Measurements from ENCODE around the gene LPAR3. TPM values are rescaled to one million over a fixed set of nuclear protein-coding genes. Genes with fewer than 3 reads are reported as not detected.

LPAR3 gene
- total and polyA plus RNA-seq, 2 of the 4 experiments (the other 2 are of a cell fraction): 0.09 to 0.18 TPM

DNA sequence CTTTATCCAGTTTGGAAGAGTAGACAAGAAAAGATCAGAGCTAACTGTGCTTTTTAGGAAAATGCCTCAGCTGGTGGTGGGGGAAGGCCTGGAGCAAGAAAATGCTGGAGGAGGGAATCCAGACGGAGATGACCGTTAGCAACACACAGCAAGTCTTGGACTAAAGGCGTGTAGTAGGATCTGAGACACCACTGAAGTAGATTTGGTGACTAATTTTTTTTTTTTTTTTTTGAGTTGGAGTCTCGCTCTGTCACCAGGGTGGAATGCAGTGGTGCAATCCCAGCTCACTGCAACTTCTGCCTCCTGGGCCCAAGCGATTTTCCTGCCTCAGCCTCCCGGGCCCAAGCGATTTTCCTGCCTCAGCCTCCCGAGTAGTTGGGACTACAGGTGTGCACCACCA lies 41.2 kb downstream of the LPAR3 start:
- H3K27ac ChIP-seq (ENCODE audit: insufficient read depth, low read length): peak overlapping the region; percentile 18; the same call in 1 of the 2 replicates
- H4K8ac ChIP-seq (ENCODE audit: low read depth in 2 of 2, low read length in 2 of 2): peak overlapping the region; percentile 6 to 41; a peak in 3 of 4 replicates
- H3K79me1 ChIP-seq (ENCODE audit: low read depth in 1 of 2, low read length in 2 of 2): peaks cover 0 to 3% of the 10 kb centered on the region in 2 experiments; a peak in 1 of 4 replicates
- in situ Hi-C loops (cut with MboI; ENCODE audit: low sequenced_read_pairs) (no loop called here), dilution Hi-C loops (cut with HindIII; ENCODE audit: low sequenced_read_pairs, unreplicated experiment) (no loop called here), intact Hi-C loops (cut with micrococcal nuclease) (no loop called here)
- H3K9me3 ChIP-seq (ENCODE audit: control insufficient read depth, insufficient read depth, low read length): no peaks in the 10 kb centered on the region
- H2BK5ac ChIP-seq (ENCODE audit: low read depth, low read length, poor library complexity, severe bottlenecking): peak overlapping the region; percentile 59
- peak overlapping the region; percentile 88 for H2BK120ac ChIP-seq (ENCODE audit: low read depth, low read length)
- no peak overlapping the region for H3K4me3 ChIP-seq (ENCODE audit: insufficient read depth, low read depth, low read length)
- peak overlapping the region; percentile 72 for H2AFZ ChIP-seq (replicated peaks; ENCODE audit: low read length, poor library complexity)
- peak; percentile 81 for ATAC-seq (ENCODE audit: low read depth)
- H3K4ac ChIP-seq (ENCODE audit: low read depth, low read length): peak overlapping the region; percentile 82
- TF ChIP-seq RAD21 (IDR thresholded peaks at IDR 0.05; ENCODE audit: low read length): no peak
- TF ChIP-seq, protein P1, sequence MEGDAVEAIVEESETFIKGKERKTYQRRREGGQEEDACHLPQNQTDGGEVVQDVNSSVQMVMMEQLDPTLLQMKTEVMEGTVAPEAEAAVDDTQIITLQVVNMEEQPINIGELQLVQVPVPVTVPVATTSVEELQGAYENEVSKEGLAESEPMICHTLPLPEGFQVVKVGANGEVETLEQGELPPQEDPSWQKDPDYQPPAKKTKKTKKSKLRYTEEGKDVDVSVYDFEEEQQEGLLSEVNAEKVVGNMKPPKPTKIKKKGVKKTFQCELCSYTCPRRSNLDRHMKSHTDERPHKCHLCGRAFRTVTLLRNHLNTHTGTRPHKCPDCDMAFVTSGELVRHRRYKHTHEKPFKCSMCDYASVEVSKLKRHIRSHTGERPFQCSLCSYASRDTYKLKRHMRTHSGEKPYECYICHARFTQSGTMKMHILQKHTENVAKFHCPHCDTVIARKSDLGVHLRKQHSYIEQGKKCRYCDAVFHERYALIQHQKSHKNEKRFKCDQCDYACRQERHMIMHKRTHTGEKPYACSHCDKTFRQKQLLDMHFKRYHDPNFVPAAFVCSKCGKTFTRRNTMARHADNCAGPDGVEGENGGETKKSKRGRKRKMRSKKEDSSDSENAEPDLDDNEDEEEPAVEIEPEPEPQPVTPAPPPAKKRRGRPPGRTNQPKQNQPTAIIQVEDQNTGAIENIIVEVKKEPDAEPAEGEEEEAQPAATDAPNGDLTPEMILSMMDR (conservative IDR thresholded peaks at IDR 0.05; ENCODE audit: low read depth, low read length): no peak
- peak; percentile 74 for TF ChIP-seq FOS (IDR thresholded peaks at IDR 0.05; ENCODE audit: low read depth, low read length)
- no peak for TF ChIP-seq NFE2L2 (IDR thresholded peaks at IDR 0.05; ENCODE audit: low read depth, low read length)
- TF ChIP-seq POLR2A (IDR thresholded peaks at IDR 0.05; ENCODE audit: low read depth, low read length): no peak
- peak; percentile 96 for TF ChIP-seq CEBPB (IDR thresholded peaks at IDR 0.05; ENCODE audit: low read depth, low read length)
- H2BK20ac ChIP-seq (ENCODE audit: low read depth, low read length): peak overlapping the region; percentile 83
- no peak overlapping the region for H3K4me2 ChIP-seq (ENCODE audit: low read depth, low read length)
- peak overlapping the region; percentile 71; the same call in 2 of the 3 replicates for H2BK15ac ChIP-seq (ENCODE audit: low read depth, low read length)
- peak; percentile 91 for DNase-seq
- peak overlapping the region; percentile 73 for H3K14ac ChIP-seq (replicated peaks; ENCODE audit: low read depth, low read length)
- peak overlapping the region; percentile 34; the same call in 1 of the 2 replicates for H3K18ac ChIP-seq (ENCODE audit: low read depth, low read length)
- H2AK9ac ChIP-seq (replicated peaks; ENCODE audit: low read depth, low read length, poor library complexity): no peak overlapping the region
- H3K36me3 ChIP-seq (ENCODE audit: control insufficient read depth, insufficient read depth, low read length): no peaks in the 10 kb centered on the region
- peak overlapping the region; percentile 14; the same call in 1 of the 2 replicates for H2AK5ac ChIP-seq (ENCODE audit: low read depth, low read length)
- BruUV-seq (replicated peaks): no TSS peak
- POLR2A ChIA-PET (ENCODE audit: unreplicated experiment): no interaction called here
- peak overlapping the region; percentile 67 for H3K56ac ChIP-seq (ENCODE audit: extremely low read depth, insufficient read depth, low read length)
- peak overlapping the region; percentile 83 for H3K23ac ChIP-seq (ENCODE audit: low read depth, low read length)
- H4K5ac ChIP-seq (ENCODE audit: low read depth, low read length): no peak overlapping the region
- peaks cover 18% of the 10 kb centered on the region for H3K4me1 ChIP-seq (ENCODE audit: control insufficient read depth, insufficient read depth, low read length)
- no peaks in the 10 kb centered on the region for H3K27me3 ChIP-seq (ENCODE audit: control insufficient read depth, insufficient read depth, low read length)
- peaks cover 29% of the 10 kb centered on the region for H3K9me1 ChIP-seq (ENCODE audit: insufficient read depth, low read length)
- CTCF ChIA-PET: no interaction called here
- H3K9ac ChIP-seq (ENCODE audit: low read depth, low read length): no peak overlapping the region
- no peaks in the 10 kb centered on the region for H4K20me1 ChIP-seq (ENCODE audit: insufficient read depth, low read length)
- WGBS, 2 experiments (ENCODE audit: extremely low coverage in 2 of 2, insufficient read length in 1 of 2): 0% methylated on average over 2 of the region's 8 CpGs; no CpG with 5 or more reads in 1 of the 2 experiments
- H4K91ac ChIP-seq (ENCODE audit: insufficient read depth, low read depth, low read length): peak overlapping the region; percentile 86; the same call in 1 of the 2 replicates

All from IMR-90 (cell line).